Activated naive CD8-positive, alpha-beta T cell (primary cell): ENCODE measurements around the gene PAPPA.

Experiments
- H3K27ac Mint-ChIP-seq: one replicate; pipeline ENCODE4 v1.8.0; 2021; ENCODE audit warnings: mixed read lengths
- H3K27me3 Mint-ChIP-seq: one replicate; pipeline ENCODE4 v1.8.0; 2021; ENCODE audit warnings: mixed read lengths
- H3K36me3 Mint-ChIP-seq: one replicate; pipeline ENCODE4 v1.8.0; 2021; ENCODE audit warnings: mixed read lengths
- H3K4me1 Mint-ChIP-seq: one replicate; pipeline ENCODE4 v1.8.0; 2021; ENCODE audit warnings: low read depth, mixed read lengths
- H3K4me3 Mint-ChIP-seq: one replicate; pipeline ENCODE4 v1.8.0; 2021; ENCODE audit warnings: mild to moderate bottlenecking, mixed read lengths
- H3K9me3 Mint-ChIP-seq: one replicate; pipeline ENCODE4 v1.8.0; 2021; ENCODE audit warnings: low read depth, mixed read lengths

The PAPPA gene

DNA sequence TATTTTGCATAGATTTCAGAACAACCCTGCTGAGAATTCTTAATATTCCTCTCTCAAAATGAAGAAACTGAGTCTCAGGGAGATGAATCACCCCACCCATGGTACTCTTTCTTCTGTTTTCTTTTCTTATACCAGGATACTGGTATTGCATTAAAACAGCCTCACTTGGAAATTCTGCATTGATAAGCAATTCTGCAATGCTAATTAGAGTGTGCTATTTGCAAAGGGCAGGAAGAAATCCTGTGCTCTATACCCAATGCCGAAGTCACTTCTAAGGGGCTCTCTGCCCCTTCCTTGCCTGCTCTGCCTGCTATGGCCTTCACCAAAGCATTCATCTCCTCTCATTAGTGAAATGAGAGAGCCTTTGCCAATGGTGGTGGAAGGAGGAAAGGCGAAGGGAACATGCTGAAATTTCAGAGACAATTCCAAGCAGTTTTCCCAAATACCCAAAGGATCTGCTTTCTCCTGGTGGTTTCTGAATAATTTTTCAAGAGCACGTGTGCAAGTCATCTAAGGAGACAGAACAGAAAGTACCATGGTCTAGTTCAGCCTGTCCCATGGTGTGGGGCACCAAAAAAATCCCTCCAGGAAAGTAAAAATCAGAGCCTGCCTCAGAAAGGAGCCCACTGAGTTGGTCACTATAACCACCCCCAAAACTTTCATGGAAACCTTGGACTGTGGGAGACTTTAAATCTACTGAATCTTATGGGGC is 156.5 kb downstream of the PAPPA start:
- H3K4me1 Mint-ChIP-seq = no peaks in the 10 kb centered on the region
- no peak overlapping the region for H3K27ac Mint-ChIP-seq
- no peaks in the 10 kb centered on the region for H3K36me3 Mint-ChIP-seq
- no peaks in the 10 kb centered on the region for H3K27me3 Mint-ChIP-seq
- H3K9me3 Mint-ChIP-seq = no peaks in the 10 kb centered on the region
- no peak overlapping the region for H3K4me3 Mint-ChIP-seq

GRCh38 chr9:116312221-116312620 is 158.6 kb downstream of the PAPPA start:
- Mint-ChIP-seq H3K27me3 (no peaks in the 10 kb centered on the region), H3K36me3 (no peaks in the 10 kb centered on the region), H3K27ac (no peak overlapping the region), H3K4me1 (no peaks in the 10 kb centered on the region), H3K4me3 (no peak overlapping the region), H3K9me3 (no peaks in the 10 kb centered on the region)

DNA sequence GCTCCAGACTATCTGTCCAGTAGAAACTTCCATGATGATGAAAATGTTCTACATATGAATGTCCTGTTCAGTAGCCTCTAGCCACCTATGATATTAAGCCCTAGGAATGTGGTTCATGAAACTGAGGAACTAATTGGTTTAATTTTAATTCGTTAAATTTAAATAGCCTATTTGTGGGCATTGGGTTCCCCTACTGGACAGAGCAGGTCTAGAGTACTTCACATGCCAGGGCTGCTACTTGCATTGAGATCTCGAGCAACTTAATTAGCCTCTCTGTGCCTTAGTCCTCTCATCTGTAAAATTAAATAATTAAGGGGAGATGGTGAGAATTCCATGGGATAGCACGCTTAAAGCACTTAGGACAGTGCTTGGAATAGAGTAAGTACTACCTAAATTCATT is 160.0 kb downstream of the PAPPA start:
- Mint-ChIP-seq H3K9me3 (no peaks in the 10 kb centered on the region), H3K4me3 (no peak overlapping the region), H3K27ac (no peak overlapping the region), H3K36me3 (no peaks in the 10 kb centered on the region), H3K4me1 (no peaks in the 10 kb centered on the region), H3K27me3 (no peaks in the 10 kb centered on the region)

GRCh38 chr9:116316246-116316645 is 162.7 kb downstream of the PAPPA start:
- no peak overlapping the region for H3K27ac Mint-ChIP-seq
- H3K27me3 Mint-ChIP-seq = peaks cover under 1% of the 10 kb centered on the region
- H3K4me1 Mint-ChIP-seq = no peaks in the 10 kb centered on the region
- H3K9me3 Mint-ChIP-seq = no peaks in the 10 kb centered on the region
- H3K36me3 Mint-ChIP-seq = no peaks in the 10 kb centered on the region
- no peak overlapping the region for H3K4me3 Mint-ChIP-seq

- peaks cover 6% of the 10 kb centered on the region for H3K27me3 Mint-ChIP-seq
- no peaks in the 10 kb centered on the region for H3K36me3 Mint-ChIP-seq
- H3K27ac Mint-ChIP-seq = no peak overlapping the region
- no peak overlapping the region for H3K4me3 Mint-ChIP-seq
- H3K4me1 Mint-ChIP-seq = no peaks in the 10 kb centered on the region
- H3K9me3 Mint-ChIP-seq = no peaks in the 10 kb centered on the region
These were observed 163.9 kb downstream of the PAPPA start for GRCh38 chr9:116317503-116317902.

DNA sequence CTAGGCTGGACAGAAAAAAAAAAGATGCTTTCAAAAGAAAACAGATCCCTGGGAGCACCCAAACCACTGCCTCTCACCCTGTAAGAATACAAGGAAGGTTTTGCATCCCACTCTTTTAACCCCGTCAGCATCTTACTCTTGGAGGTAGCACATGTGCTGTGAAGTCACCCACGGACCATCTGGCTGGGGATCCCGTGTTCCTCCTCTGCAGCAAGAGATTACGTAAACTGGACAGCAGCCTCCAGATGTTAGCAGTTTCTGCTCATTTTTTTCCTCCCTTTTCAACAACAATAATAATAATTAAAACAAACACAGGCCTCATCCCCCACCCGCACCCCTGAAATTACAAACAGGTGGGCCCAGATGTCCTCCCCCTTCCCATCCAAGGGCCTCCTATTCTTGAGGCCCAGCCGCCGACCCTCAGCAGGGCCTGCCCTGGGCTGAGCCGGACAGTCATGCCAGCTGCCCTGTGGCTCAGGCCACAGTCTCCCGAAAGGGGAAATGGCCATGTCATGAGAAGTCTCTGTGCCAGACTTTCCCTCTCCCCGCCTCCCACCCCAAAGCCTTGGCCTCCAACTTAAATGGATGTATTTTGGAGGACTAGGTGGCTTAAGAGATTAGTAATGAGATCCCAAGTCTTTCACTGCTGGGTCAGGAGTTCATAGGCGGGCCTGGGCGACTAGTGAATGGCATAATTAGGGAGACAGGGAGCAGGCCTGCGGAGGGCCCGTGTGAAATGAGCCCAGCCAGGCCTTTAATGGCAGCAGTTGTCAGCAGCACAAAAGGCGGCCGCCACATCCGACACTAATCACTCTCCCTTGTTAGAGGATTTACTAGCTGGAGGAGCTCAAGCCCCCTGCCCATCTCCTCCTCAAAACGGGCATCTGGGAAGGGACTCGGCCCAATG is 165.1 kb downstream of the PAPPA start:
- Mint-ChIP-seq H3K36me3 (no peaks in the 10 kb centered on the region), H3K4me1 (no peaks in the 10 kb centered on the region), H3K9me3 (no peaks in the 10 kb centered on the region), H3K27me3 (peaks cover 8% of the 10 kb centered on the region), H3K27ac (no peak overlapping the region), H3K4me3 (no peak overlapping the region)

- H3K4me1 Mint-ChIP-seq = no peaks in the 10 kb centered on the region
- H3K9me3 Mint-ChIP-seq = no peaks in the 10 kb centered on the region
- no peak overlapping the region for H3K27ac Mint-ChIP-seq
- no peak overlapping the region for H3K4me3 Mint-ChIP-seq
- H3K27me3 Mint-ChIP-seq = peaks cover 8% of the 10 kb centered on the region
- no peaks in the 10 kb centered on the region for H3K36me3 Mint-ChIP-seq
These were observed 165.9 kb downstream of the PAPPA start for GRCh38 chr9:116319480-116319879.

- H3K9me3 Mint-ChIP-seq = no peaks in the 10 kb centered on the region
- no peaks in the 10 kb centered on the region for H3K36me3 Mint-ChIP-seq
- no peak overlapping the region for H3K4me3 Mint-ChIP-seq
- H3K27me3 Mint-ChIP-seq = peaks cover 8% of the 10 kb centered on the region
- no peaks in the 10 kb centered on the region for H3K4me1 Mint-ChIP-seq
- H3K27ac Mint-ChIP-seq = no peak overlapping the region
These were observed 166.7 kb downstream of the PAPPA start for GRCh38 chr9:116320290-116320689.

GRCh38 chr9:116322521-116322920 is 168.9 kb downstream of the PAPPA start:
- H3K4me3 Mint-ChIP-seq = no peak overlapping the region

DNA sequence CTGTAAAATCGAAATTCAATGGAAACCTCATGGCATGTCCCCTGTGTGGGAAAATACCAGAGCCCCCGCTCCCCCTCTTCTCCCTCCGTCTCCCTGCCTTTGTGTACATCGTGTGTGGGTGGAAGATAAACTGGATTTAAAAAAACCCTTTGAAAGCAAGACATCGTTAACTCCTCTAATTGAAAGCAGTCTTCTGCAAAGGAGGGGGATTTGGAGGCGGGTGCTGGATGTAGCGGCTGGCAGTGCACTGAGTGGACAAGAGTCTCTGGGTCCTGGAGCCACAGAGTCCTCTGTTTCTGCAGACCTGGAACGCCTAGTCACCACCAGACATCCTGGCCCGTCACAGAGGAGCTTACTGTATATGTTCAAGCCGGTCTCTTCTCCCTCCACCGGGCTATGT is 169.4 kb downstream of the PAPPA start:
- Mint-ChIP-seq H3K36me3 (no peaks in the 10 kb centered on the region), H3K27me3 (peaks cover 8% of the 10 kb centered on the region), H3K4me3 (no peak overlapping the region), H3K9me3 (no peaks in the 10 kb centered on the region), H3K4me1 (no peaks in the 10 kb centered on the region), H3K27ac (no peak overlapping the region)

More at GRCh38 chr9:116322521-116322920, 168.9 kb downstream of the PAPPA start:
- Mint-ChIP-seq H3K36me3 (no peaks in the 10 kb centered on the region), H3K27me3 (peaks cover 8% of the 10 kb centered on the region), H3K4me1 (no peaks in the 10 kb centered on the region), H3K27ac (no peak overlapping the region), H3K9me3 (no peaks in the 10 kb centered on the region)

DNA sequence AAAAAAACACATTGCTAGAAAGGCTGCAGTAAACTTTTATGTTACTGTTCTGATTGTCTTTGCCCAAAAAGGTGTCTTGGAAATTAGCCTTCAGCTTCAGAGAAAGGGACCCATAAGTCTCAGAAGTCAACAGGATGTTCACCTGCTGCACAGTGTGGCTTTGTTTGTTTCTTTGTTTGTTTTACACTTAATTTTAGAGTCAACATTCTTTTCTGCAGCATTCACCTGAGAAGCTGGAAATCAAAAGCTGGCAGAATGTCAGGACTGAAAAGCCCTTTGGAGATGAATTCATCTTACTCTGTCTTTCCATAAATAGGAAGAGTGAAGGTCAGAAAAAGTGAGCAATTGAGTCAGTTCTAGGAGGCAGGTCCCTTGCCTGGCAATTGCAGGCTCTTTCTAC is 170.0 kb downstream of the PAPPA start:
- Mint-ChIP-seq H3K4me3 (no peak overlapping the region), H3K4me1 (no peaks in the 10 kb centered on the region), H3K9me3 (no peaks in the 10 kb centered on the region), H3K27me3 (peaks cover 8% of the 10 kb centered on the region), H3K36me3 (no peaks in the 10 kb centered on the region), H3K27ac (no peak overlapping the region)

GRCh38 chr9:116325924-116326323 is 172.3 kb downstream of the PAPPA start:
- H3K4me3 Mint-ChIP-seq = no peak overlapping the region

DNA sequence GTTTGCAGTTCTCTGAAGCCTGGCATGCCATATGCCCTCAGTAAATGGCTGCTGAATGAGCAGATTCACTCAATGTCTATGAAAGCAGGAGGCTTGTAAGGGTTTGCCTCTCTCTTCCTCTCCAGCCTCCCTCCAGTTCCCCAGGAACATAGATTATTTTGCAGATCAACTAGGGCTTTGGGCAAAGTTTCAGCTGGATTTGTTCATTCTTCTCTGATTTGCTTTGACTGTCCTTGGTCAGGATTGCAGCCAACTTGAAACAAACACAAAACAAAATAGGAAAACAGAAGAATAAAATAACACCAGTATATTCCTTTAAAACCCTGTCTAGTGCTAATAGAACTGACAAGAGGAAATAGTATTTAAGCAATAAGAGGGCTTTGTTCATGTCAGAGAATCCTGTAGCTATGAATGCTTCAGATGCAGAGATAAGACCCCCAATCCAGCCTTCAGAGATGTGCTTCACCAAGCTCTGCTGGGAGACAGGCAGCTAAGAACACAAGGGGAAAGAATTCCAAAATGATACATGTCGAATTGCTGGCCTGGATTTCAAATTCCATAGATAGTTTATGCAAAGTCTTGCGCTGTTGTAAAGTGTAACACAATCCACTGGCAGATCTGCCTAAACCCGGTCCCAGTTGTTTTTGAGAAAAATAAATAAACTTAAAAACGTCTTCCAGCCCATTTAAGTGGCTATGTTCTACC is 174.3 kb downstream of the PAPPA start:
- Mint-ChIP-seq H3K4me1 (no peaks in the 10 kb centered on the region), H3K9me3 (no peaks in the 10 kb centered on the region), H3K4me3 (no peak overlapping the region), H3K27ac (no peak overlapping the region), H3K36me3 (no peaks in the 10 kb centered on the region), H3K27me3 (peaks cover 10% of the 10 kb centered on the region)

More at GRCh38 chr9:116325924-116326323, 172.3 kb downstream of the PAPPA start:
- no peaks in the 10 kb centered on the region for H3K36me3 Mint-ChIP-seq
- H3K27ac Mint-ChIP-seq = no peak overlapping the region
- no peaks in the 10 kb centered on the region for H3K4me1 Mint-ChIP-seq
- peaks cover 8% of the 10 kb centered on the region for H3K27me3 Mint-ChIP-seq
- no peaks in the 10 kb centered on the region for H3K9me3 Mint-ChIP-seq

DNA sequence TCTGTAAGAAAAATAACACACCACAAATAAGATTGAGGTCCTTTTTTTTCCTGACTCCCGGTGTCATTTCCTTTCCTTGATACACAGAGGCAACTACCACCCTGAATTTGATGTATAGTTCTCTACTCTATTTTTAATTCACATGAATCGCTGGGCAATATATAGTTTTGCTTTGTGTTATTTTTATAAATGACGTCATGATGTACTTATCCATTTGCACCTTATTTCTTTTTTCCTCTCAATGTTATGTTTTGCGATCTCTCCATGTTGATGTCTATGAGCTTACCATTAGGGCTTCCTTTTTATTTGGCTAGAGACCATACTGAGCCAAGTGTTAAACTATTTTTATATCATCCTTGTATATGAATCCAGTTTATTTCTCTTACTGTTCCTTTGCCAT is 175.9 kb downstream of the PAPPA start:
- H3K9me3 Mint-ChIP-seq = no peaks in the 10 kb centered on the region
- H3K27me3 Mint-ChIP-seq = peaks cover 11% of the 10 kb centered on the region
- H3K27ac Mint-ChIP-seq = no peak overlapping the region
- H3K4me3 Mint-ChIP-seq = no peak overlapping the region
- no peaks in the 10 kb centered on the region for H3K36me3 Mint-ChIP-seq
- H3K4me1 Mint-ChIP-seq = no peaks in the 10 kb centered on the region

- Mint-ChIP-seq H3K4me1 (no peaks in the 10 kb centered on the region), H3K27ac (no peak overlapping the region), H3K27me3 (peaks cover 11% of the 10 kb centered on the region), H3K36me3 (no peaks in the 10 kb centered on the region), H3K9me3 (no peaks in the 10 kb centered on the region), H3K4me3 (no peak overlapping the region)
These were observed 177.7 kb downstream of the PAPPA start for GRCh38 chr9:116331241-116331640.
